GM21390 (cell line): Measurements from ENCODE around the gene ZNF20.
"Not testable (repeated sequence)": the region's sequence is repeated elsewhere in the genome, so short reads cannot be mapped to it uniquely, and the experiment has no call there.

Source experiments
- ATAC-seq: cut with Tn5 transposase; IDR thresholded peaks from one replicate; pipeline ENCODE4 v1.9.1; 2021; ENCODE audit not compliant: unreplicated experiment

The ZNF20 gene

GRCh38 chr19:12113121-12113520 lies 27.0 kb downstream of the ZNF20 start:
- ATAC-seq: no peak

GRCh38 chr19:12112701-12113100 lies 27.4 kb downstream of the ZNF20 start:
- ATAC-seq: no peak

- ATAC-seq: no peak
Measured at GRCh38 chr19:12111943-12112637, 28.1 kb downstream of the ZNF20 start.

- no peak for ATAC-seq
Measured at GRCh38 chr19:12111176-12111575, 29.0 kb downstream of the ZNF20 start.

GRCh38 chr19:12103909-12104308 lies 36.2 kb downstream of the ZNF20 start:
- ATAC-seq: not testable (repeated sequence)

GRCh38 chr19:12098040-12098439 lies 42.1 kb downstream of the ZNF20 start:
- no peak for ATAC-seq

GRCh38 chr19:12095111-12095790 lies 44.9 kb downstream of the ZNF20 start:
- no peak for ATAC-seq

GRCh38 chr19:12093777-12094176 lies 46.4 kb downstream of the ZNF20 start:
- ATAC-seq: no peak

GRCh38 chr19:12092956-12093355 lies 47.2 kb downstream of the ZNF20 start:
- no peak for ATAC-seq

GRCh38 chr19:12092065-12092867 lies 47.9 kb downstream of the ZNF20 start:
- ATAC-seq: peak; percentile 53

- ATAC-seq: no peak
Measured at GRCh38 chr19:12090807-12091206, 49.3 kb downstream of the ZNF20 start.

GRCh38 chr19:12085074-12085818 lies 54.9 kb downstream of the ZNF20 start:
- no peak for ATAC-seq

GRCh38 chr19:12083336-12083735 lies 56.8 kb downstream of the ZNF20 start:
- not testable (repeated sequence) for ATAC-seq
